HG03558 (cell line): ENCODE measurements around the gene HTR6.

Experiments used
- ATAC-seq: cut with Tn5 transposase; IDR thresholded peaks from one replicate; pipeline ENCODE4 v1.9.1; 2021; ENCODE audit warnings: moderate number of reproducible peaks; ENCODE audit not compliant: unreplicated experiment; ENCODE audit errors: extremely low read depth

The HTR6 gene

DNA sequence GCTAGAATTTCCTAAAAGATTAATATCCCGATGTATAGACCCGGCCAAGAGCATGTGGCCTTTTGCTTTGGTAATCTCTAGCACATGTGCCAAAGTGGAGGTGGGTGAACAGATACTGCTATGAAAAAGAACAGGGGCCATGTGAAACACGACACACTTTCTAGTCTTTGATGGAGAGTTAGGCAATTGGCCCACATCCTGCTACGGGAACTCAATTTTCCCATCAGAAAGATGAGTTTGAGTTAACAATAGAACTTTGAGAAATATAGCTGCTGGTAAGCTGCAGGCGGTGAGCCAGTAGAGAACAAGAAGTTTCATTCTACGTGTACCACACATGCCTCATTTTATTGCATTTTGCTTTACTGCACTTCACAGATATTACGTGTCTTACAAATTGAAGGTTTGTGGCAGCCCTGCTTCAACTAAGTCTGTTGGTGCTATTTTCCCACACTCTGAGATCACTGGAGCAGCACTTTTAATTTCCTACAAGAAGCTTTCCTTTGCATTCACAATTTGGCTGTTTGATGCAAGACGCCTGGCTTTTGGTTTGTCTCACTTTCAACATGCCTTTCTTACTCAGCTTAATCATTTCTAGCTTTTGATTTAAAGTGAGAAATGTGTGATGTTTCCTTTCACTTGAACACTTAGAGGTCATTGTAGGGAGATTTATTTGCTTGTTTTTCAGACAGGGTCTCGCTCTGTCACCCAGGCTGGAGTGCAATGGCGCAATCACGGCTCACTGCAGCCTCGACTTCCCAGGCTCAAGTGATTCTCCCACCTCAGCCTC is 46.3 kb downstream of the HTR6 start:
- ATAC-seq: no peak

DNA sequence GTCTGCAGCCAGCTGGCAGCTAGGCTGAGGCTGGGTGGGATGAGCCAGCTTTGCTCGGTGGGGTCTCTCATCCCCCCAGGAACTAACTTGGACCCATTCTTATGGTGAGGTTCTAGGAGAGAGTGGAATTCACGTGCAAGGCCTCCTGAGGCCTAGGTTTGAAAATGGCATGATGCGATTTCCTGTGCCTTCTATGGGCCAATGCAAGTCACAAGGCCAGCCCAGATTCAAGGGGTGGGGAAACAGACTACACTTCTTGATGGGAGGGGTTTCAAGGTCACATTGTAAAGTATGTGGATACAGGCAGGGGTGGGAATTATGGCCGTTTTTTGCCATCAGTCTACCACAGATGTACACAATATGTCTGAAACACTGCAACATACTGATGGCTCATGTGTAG is 48.3 kb downstream of the HTR6 start:
- no peak for ATAC-seq

DNA sequence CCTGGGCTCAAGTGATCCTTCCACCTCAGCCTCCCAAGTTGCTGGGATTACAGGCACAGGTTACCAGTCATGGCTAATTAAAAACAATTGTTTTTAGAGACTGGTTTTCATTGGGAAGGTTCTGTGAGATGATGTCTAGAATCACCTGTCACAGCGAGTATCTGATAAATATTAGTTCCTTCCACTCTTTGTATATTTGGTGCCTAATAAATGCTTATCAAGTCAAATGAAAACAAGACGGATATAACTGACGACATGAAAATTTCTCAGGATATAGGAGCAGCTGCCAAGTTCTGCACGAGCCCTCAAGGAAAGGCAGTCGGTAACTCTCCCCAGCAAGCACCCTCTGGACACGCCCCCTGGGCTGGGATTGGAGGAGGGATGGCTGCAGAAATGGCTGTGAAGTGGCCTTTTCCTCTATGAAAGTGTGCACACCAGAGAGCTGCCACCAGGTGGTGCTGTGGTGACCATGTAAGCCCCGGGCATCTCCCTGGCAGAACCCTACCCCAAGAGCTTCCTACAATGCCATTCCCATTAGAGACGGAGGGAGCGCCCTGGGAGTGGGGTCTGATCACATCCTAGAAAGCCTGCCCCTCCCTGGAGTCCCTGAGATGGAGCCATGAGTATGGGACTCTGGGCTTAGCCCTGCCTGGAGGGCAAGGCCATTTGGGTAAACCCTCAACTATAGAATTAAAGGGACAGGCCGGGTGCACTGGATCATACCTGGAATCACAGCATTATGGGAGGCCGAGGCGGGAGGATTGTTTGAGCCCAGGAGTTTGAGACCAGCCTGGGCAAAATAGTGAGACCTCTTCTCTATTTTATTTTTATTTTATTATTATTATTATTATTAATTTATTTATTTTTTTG is 50.9 kb downstream of the HTR6 start:
- no peak for ATAC-seq

GRCh38 chr1:19717467-19717866 is 52.8 kb downstream of the HTR6 start:
- no peak for ATAC-seq

- no peak for ATAC-seq
Measured at GRCh38 chr1:19720174-19720573, 55.5 kb downstream of the HTR6 start.

- ATAC-seq: no peak
Measured at GRCh38 chr1:19720973-19721372, 56.3 kb downstream of the HTR6 start.

- no peak for ATAC-seq
Measured at GRCh38 chr1:19723874-19724273, 59.2 kb downstream of the HTR6 start.

GRCh38 chr1:19725606-19726005 is 60.9 kb downstream of the HTR6 start:
- no peak for ATAC-seq

DNA sequence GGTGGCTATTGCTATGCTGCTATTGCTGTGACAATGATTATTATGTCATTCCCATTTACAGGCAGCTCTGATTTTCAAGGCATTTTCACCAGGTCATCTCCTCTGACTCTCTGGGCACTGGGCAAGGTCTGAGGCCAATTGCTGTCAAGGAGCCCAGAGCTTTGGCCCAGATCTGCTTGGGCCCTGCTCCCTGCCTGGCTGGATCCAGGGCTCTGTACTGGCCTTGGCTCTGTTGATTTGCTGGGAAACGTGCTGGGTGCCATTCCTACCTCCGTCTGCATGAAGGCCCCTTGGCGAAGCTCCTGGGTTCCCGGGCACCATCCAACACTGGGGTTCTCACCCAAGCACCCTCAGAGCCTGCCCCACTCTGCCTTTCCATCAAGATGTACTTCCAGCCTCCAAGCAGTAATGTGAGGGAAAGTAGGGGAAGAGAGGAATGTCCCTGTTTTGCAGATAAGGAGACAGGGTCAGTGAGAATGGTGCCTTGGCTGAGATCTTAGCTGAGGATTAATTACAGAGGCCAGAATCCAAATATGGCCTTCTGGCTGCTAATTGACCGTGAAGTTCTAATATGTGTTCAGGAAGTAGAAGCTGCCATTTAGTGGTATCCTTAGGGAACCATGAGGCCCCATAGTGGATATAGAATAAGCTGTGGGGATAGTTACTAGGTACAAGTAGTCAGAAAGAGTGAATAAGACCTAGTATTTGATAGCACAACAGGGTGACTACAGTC is 63.9 kb downstream of the HTR6 start:
- no peak for ATAC-seq

- no peak for ATAC-seq
Measured at GRCh38 chr1:19730232-19730631, 65.6 kb downstream of the HTR6 start.
